MM.1S (cell line): ENCODE measurements around the gene MSMP.

Source experiments
- DNase-seq: peaks from one replicate; pipeline ENCODE4 v3.0.0-alpha.2; 2015
- H2AFZ ChIP-seq: fragments of 300-600 bp; sonication (generic); 2 replicates; pipeline ENCODE4 v1.6.0; 2016; ENCODE audit warnings: antibody characterized with exemption, low read length
- H3F3A ChIP-seq: fragments of 300-600 bp; sonication (generic); 2 replicates; pipeline ENCODE4 v1.6.1; 2016; ENCODE audit warnings: mild to moderate bottlenecking, antibody characterized with exemption, low read length, moderate library complexity, mixed read lengths; ENCODE audit not compliant: insufficient read depth
- H3K27ac ChIP-seq: fragments of 300-600 bp; sonication (generic); 2 replicates; pipeline ENCODE4 v1.5.1; 2016; ENCODE audit warnings: mild to moderate bottlenecking, low read length
- H3K27me3 ChIP-seq: fragments of 300-600 bp; sonication (generic); replicated peaks from 2 replicates; pipeline ENCODE4 v1.6.0; 2016; ENCODE audit warnings: low read length; ENCODE audit not compliant: insufficient read depth
- H3K36me3 ChIP-seq: fragments of 300-600 bp; sonication (generic); replicated peaks from 2 replicates; pipeline ENCODE4 v1.6.1; 2016; ENCODE audit warnings: mild to moderate bottlenecking, low read length, mixed read lengths; ENCODE audit not compliant: insufficient read depth
- H3K4me1 ChIP-seq: fragments of 300-600 bp; sonication (generic); 2 replicates; pipeline ENCODE4 v1.6.1; 2016; ENCODE audit warnings: low read length, mixed read lengths
- H3K4me2 ChIP-seq: fragments of 300-600 bp; sonication (generic); 2 replicates; pipeline ENCODE4 v1.6.0; 2016; ENCODE audit warnings: low read depth, low read length
- H3K4me3 ChIP-seq: fragments of 300-600 bp; sonication (generic); 2 replicates; pipeline ENCODE4 v1.5.1; 2016; ENCODE audit warnings: low read length, mixed read lengths
- H3K79me2 ChIP-seq: fragments of 300-600 bp; sonication (generic); 2 replicates; pipeline ENCODE4 v1.6.1; 2016; ENCODE audit warnings: mixed run types, low read length, mixed read lengths
- H3K9ac ChIP-seq: fragments of 300-600 bp; sonication (generic); 2 replicates; pipeline ENCODE4 v1.6.1; 2016; ENCODE audit warnings: low read length, mixed read lengths
- H3K9me2 ChIP-seq: fragments of 300-600 bp; sonication (generic); replicated peaks from 2 replicates; pipeline ENCODE4 v1.6.1; 2016; ENCODE audit warnings: mild to moderate bottlenecking, low read length, mixed read lengths; ENCODE audit not compliant: insufficient read depth
- H3K9me3 ChIP-seq: fragments of 300-600 bp; sonication (generic); replicated peaks from 2 replicates; pipeline ENCODE4 v1.6.1; 2016; ENCODE audit warnings: mild to moderate bottlenecking, low read length, mixed read lengths; ENCODE audit not compliant: insufficient read depth
- H4K20me1 ChIP-seq: fragments of 300-600 bp; sonication (generic); 2 replicates; pipeline ENCODE4 v1.6.1; 2016; ENCODE audit warnings: mild to moderate bottlenecking, low read length, moderate library complexity, mixed read lengths; ENCODE audit not compliant: insufficient read depth
- CTCF ChIP-seq: fragments of 300-600 bp; sonication (generic); IDR thresholded peaks from 2 replicates; pipeline ENCODE4 v1.5.1; 2016; ENCODE audit warnings: antibody characterized with exemption, low read length, mixed read lengths
- EZH2 ChIP-seq: fragments of 300-600 bp; sonication (generic); optimal IDR thresholded peaks from 2 replicates; pipeline ENCODE3; 2017; ENCODE audit warnings: low read depth, mild to moderate bottlenecking, antibody characterized with exemption, low read length, mixed read lengths
- EZH2phosphoT487 ChIP-seq: fragments of 300-600 bp; sonication (generic); IDR thresholded peaks from 2 replicates; pipeline ENCODE4 v1.6.1; 2018; ENCODE audit warnings: antibody characterized with exemption, low read length

MSMP gene

GRCh38 chr9:35771943-35772342 is 17.9 kb upstream of the MSMP start:
- TF ChIP-seq CTCF (no peak), EZH2 (no peak)
- no peaks in the 10 kb centered on the region for H3K4me1 ChIP-seq
- no peaks in the 10 kb centered on the region for H3K36me3 ChIP-seq
- no peak overlapping the region for H2AFZ ChIP-seq
- H4K20me1 ChIP-seq, result no peaks in the 10 kb centered on the region
- H3K27ac ChIP-seq, result no peak overlapping the region
- no peak overlapping the region for H3K4me3 ChIP-seq
- no peak for DNase-seq
- H3K9ac ChIP-seq, result no peak overlapping the region
- H3K4me2 ChIP-seq, result no peak overlapping the region
- H3F3A ChIP-seq, result no peaks in the 10 kb centered on the region
- no peaks in the 10 kb centered on the region for H3K9me3 ChIP-seq
- H3K79me2 ChIP-seq, result peaks cover 12% of the 10 kb centered on the region; the same call in 1 of the 2 replicates
- H3K27me3 ChIP-seq, result no peaks in the 10 kb centered on the region
- H3K9me2 ChIP-seq, result no peaks in the 10 kb centered on the region

GRCh38 chr9:35771534-35771933 is 17.5 kb upstream of the MSMP start:
- no peak overlapping the region for H3K4me2 ChIP-seq

DNA sequence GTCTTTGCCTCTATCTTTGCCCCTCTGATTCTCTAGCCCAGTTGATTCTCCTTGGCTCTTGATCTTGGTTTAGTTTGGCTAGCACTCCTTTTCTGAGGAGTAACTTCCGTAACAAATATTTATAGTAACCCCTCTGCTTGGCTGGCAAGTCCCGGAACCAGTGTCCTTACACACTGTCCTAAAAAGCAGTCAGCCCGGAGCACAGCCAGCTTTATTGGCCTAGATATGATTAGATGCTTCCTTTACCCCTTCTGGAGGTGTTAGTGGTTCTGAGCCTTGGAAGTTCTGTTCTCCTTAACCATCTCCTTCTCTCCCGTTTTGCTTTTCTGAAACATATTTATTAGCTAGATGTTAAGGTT is 17.0 kb upstream of the MSMP start:
- no peak overlapping the region for H3K27ac ChIP-seq
- TF ChIP-seq EZH2 (no peak), EZH2phosphoT487 (no peak), CTCF (no peak)

More at GRCh38 chr9:35771534-35771933, 17.5 kb upstream of the MSMP start:
- no peaks in the 10 kb centered on the region for H3F3A ChIP-seq
- H3K9me3 ChIP-seq, result no peaks in the 10 kb centered on the region
- no peaks in the 10 kb centered on the region for H3K4me1 ChIP-seq
- no peaks in the 10 kb centered on the region for H4K20me1 ChIP-seq
- no peak for DNase-seq
- H3K79me2 ChIP-seq, result peaks cover 15% of the 10 kb centered on the region; the same call in 1 of the 2 replicates
- no peaks in the 10 kb centered on the region for H3K9me2 ChIP-seq
- no peak overlapping the region for H3K4me3 ChIP-seq
- no peak overlapping the region for H2AFZ ChIP-seq
- TF ChIP-seq EZH2phosphoT487 (no peak), CTCF (no peak), EZH2 (no peak)
- no peaks in the 10 kb centered on the region for H3K36me3 ChIP-seq
- H3K27ac ChIP-seq, result no peak overlapping the region
- H3K27me3 ChIP-seq, result no peaks in the 10 kb centered on the region
- H3K9ac ChIP-seq, result no peak overlapping the region

More for the DNA sequence above, 17.0 kb upstream of the MSMP start:
- no peak overlapping the region for H2AFZ ChIP-seq
- H3K79me2 ChIP-seq, result peaks cover 15% of the 10 kb centered on the region; the same call in 1 of the 2 replicates
- no peak for DNase-seq
- no peaks in the 10 kb centered on the region for H3K36me3 ChIP-seq
- H3K9me3 ChIP-seq, result no peaks in the 10 kb centered on the region
- H3K4me1 ChIP-seq, result no peaks in the 10 kb centered on the region
- no peak overlapping the region for H3K9ac ChIP-seq
- no peaks in the 10 kb centered on the region for H4K20me1 ChIP-seq
- no peaks in the 10 kb centered on the region for H3F3A ChIP-seq
- no peak overlapping the region for H3K4me2 ChIP-seq
- no peaks in the 10 kb centered on the region for H3K27me3 ChIP-seq
- no peak overlapping the region for H3K4me3 ChIP-seq
- H3K9me2 ChIP-seq, result no peaks in the 10 kb centered on the region
